Nucleus accumbens (tissue), 56 donors: ENCODE data around the gene ZNF789.
A peak's percentile ranks its signal among the peaks of the same experiment; 100 is the strongest.

Experiments used
- DNase-seq, 56 donors: peaks; one replicate each; lab custom pipeline; 2025; lab: John Stamatoyannopoulos, UW

ZNF789 gene

DNA sequence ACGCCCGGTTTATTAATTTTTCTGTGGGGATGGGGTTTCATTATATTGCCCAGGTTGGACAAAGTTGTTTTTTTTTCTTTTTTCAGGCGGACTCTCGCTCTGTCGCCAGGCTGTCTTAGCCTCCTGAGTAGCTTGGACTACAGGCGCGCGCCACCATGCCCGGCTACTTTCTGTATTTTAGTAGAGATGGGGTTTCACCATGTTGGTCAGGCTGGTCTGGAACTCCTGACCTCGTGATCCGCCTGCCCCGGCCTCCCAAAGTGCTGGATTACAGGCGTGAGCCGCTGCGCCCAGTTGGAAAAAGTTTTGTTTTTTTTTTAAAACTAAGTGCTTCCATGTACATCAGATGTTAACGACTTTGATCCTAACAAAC, 27.9 kb downstream of the ZNF789 start:
- DNase-seq: no peak

DNA sequence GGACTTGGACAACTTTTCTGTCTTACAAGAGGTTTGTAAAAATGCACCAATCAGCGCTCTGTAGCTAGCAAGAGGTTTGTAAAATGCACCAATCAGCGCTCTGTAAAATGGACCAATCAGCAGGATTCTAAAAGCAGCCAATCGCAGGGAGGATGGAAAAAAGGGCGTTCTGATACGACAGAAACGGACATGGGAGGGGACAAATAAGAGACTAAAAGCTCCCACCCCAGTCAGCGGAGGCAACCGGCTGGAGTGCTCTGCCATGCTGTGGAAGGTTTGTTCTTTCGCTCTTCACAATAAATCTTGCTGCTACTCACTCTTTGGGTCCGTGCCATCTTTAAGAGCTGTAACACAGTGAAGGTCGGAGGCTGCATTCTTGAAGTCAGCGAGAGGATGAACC, 28.5 kb downstream of the ZNF789 start:
- DNase-seq: peak in 1 of 56 donors; percentile 0

DNA sequence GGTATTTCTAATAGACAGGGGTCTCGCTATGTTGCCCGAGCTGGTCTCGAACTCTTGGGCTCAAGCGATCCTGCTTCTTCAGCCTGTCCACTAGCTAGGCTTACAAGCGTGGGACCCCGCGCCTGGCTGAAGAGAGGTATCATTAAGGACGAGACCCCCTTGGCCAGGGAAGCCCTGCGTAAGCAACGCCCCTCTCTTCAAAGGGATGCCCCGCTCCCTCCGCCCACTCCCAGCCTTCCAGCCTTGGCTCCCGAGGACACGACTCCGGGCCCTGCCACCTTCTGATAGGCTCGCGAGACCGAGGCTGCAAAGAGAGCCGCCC, 31.6 kb downstream of the ZNF789 start:
- peak in 14 of 56 donors; percentile 90 to 99 (median 98) for DNase-seq

DNA sequence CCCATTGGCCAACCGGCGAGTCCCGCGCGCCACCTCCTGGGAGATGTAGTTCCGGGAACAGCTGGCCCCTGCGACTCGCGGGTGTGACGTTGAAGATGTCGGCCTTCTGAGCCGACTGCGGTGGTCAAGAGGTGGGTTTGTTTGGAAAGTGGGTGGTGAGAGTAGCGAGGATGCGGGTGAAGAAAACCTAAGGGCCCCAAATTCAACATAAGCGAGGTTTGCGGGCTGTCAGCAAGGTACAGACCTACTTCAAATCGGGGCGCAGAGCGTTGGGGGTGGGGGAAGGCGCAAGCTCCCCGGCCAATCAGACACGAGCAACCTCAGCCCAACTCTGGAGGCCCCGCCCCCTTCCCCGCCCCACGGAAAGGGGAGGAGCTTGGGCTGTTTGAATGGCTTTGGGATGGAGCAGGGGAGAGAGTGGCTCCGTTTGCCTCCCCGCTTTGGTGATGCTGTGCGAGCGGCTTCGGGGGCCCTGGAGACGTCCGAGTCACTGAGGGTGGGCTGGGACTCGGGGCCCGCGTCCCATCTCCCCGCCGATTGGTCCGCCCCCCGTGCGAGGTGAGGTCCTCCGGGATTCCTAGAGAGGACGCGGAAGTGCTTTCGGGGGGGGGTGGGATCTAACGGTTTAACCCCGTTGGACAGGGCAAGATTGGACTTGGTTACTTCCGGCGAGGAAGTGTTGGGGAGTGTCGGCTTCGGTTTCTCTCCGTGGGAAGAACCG, 32.1 kb downstream of the ZNF789 start, which contains the start of gene ZKSCAN5:
ZKSCAN5 (plus strand) TSS at position 60 of the 721 bp plus-strand sequence. CDS start 1,383 bp downstream, outside the sequence.
- peak; percentile 84 to 100 (median 98) for DNase-seq

DNA sequence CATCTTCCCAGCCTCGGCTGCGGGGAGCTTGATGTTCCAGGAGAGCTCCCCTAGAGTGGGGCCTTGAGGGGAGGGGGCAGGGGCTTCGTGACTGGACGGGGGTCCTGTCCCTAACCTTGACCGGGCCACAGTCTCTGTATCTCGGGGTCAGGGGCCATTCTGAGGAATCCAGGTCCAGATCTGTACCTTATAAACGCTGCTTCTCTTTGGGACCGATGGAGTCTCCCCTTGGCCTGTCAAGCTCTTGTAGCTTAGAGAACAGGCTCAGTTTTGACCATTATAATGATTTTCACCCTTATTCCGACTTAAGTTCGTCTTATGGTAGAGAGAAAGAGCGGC, 32.6 kb downstream of the ZNF789 start:
- no peak for DNase-seq

DNA sequence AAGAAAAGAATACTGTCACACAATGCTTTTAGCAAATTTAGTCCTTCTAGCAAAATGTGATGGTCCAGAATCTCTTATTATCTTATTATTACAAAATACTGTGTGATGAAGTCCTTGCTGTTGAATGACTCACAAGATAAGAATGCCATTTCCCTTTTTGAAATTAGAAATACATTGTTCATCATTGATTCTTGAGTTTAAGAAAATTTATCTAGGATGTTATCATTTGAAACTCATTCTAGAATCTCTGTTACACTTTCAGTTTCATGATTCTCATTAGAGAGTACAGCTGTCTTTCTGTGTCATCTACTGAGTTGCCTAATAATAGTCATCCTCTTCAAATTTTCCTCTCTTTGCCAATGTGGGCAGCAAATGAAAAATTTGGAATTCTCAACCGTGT, 41.4 kb downstream of the ZNF789 start:
- DNase-seq: no peak

DNA sequence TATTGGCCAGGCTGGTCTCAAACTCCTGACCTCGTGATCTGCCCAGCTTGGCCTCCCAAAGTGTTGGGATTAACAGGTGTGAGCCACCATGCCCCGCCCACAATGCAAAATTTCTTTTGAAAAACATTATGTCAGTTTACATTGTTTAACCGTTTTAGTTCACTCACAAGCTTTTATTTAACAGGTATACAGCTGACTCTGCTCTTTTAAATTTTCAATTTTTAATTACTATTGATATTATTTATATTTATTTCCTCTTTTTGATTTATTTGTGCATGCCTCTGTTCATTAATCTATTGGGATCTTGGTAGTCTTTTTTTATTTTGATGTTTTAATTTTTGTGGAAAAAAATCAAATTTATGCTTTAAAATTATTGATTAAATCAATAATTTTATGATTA, 48.7 kb downstream of the ZNF789 start:
- no peak for DNase-seq

DNA sequence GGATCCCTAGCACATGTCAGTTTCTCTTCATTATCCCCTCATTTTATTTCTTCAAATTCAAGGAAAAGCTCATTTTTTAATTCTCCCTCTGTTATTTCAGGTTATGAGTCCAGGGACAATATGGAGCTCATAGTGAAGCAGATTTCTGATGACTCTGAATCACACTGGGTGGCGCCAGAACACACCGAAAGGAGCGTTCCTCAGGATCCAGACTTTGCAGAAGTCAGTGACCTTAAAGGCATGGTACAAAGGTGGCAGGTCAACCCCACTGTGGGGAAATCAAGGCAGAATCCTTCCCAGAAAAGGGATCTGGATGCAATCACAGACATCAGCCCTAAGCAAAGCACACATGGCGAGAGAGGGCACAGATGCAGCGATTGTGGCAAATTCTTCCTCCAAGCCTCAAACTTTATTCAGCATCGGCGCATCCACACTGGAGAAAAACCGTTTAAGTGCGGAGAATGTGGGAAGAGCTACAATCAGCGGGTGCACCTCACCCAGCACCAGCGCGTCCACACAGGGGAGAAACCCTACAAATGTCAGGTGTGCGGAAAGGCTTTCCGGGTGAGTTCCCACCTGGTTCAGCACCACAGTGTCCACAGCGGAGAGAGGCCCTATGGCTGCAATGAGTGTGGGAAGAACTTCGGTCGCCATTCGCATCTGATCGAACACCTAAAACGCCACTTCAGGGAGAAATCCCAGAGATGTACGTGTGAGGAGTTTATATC, 53.2 kb downstream of the ZNF789 start:
- DNase-seq: no peak

DNA sequence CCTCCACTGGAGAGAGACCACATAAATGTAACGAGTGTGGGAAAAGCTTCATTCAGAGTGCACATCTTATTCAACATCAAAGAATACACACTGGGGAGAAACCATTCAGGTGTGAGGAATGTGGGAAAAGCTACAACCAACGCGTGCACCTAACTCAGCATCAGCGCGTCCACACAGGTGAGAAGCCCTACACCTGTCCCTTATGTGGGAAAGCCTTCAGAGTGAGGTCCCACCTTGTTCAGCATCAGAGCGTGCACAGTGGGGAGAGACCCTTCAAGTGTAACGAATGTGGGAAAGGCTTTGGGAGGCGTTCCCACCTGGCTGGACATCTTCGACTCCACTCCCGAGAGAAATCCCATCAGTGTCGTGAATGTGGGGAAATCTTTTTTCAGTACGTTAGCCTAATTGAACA, 58.7 kb downstream of the ZNF789 start:
- DNase-seq: no peak

DNA sequence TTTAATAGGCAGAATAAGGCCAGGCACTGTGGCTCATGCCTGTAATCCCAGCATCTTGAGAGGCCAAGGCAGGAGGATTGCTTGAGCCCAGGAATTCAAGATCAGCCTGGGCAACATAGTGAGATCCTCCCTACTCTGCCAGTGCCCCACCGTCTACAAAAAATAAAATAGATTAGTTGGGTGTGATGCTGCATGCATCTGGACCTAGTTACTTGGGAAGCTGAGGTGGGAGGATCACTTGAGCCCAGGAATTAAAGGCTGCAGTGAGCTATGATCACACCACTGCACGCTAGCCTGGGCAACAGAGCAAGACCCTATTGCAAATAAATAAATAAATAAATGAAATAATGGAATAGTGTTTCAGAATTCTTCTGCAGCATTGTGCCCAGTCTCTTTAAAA, 63.0 kb downstream of the ZNF789 start:
- no peak for DNase-seq
